Dermis blood vessel endothelial cell (primary cell): ENCODE results near the gene ATP8B4. TPM values are rescaled to one million over a fixed set of nuclear protein-coding genes. Genes with fewer than 3 reads are reported as not detected.

Experiments used
- total RNA-seq: library from RNA; depleted of rRNA; stranded (reverse); fragments of >200 nt; gene quantifications from 2 replicates; pipeline ENCODE4 v1.2.3, GENCODE V29; 2014

Gene ATP8B4
- total RNA-seq, 1 donor from 2014 or later = 1.7 TPM

Other genes with a start within 250 kb of the ATP8B4 start
- gene SLC27A2, start 63.0 kb upstream of the ATP8B4 start, total RNA-seq = 5.1 and 7.1 TPM in 2 replicates
- not detected in 2 replicates for gene HDC, start 146.5 kb upstream of the ATP8B4 start, total RNA-seq
- 110 and 113 TPM in 2 replicates for gene GABPB1, start 236.0 kb upstream of the ATP8B4 start, total RNA-seq